ENCODE data around the gene ITIH3. TPM values are rescaled to one million over a fixed set of nuclear protein-coding genes. Genes with fewer than 3 reads are reported as not detected.

The ITIH3 gene
- total RNA-seq, 2 donors from 2014 or later: 0.34 to 0.46 TPM

DNA sequence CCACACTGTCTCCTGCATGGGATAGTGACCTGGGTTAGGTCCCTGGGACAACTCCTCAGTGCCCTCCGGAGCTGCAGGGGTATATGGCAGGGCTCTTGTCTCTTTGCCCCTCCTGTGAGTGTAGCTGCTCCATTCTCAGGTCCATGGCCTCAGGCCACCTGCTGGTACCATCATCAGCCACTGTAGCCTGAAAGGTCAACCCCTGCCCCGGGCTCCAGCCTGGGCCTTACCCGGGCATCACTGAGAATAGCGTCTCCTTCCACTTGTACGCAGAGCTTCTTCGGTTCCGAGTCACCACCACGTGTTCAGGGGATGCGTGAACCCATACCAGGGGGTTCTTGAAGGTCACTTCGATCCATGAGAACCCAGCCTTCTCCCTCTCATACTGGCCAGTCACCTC is 22.1 kb downstream of the ITIH3 start:
- ATAC-seq (no peak), DNase-seq (no peak)
- intact Hi-C loops (cut with DNase I, micrococcal nuclease): no loop called here

GRCh38 chr3:52817221-52817620 is 22.6 kb downstream of the ITIH3 start:
- DNase-seq (no peak), ATAC-seq (no peak)
- intact Hi-C loops (cut with DNase I, micrococcal nuclease): no loop called here

- DNase-seq: no peak
- intact Hi-C loops (cut with DNase I, micrococcal nuclease): no loop called here
- no peak for ATAC-seq
Observed at GRCh38 chr3:52817860-52818259, 23.3 kb downstream of the ITIH3 start.

DNA sequence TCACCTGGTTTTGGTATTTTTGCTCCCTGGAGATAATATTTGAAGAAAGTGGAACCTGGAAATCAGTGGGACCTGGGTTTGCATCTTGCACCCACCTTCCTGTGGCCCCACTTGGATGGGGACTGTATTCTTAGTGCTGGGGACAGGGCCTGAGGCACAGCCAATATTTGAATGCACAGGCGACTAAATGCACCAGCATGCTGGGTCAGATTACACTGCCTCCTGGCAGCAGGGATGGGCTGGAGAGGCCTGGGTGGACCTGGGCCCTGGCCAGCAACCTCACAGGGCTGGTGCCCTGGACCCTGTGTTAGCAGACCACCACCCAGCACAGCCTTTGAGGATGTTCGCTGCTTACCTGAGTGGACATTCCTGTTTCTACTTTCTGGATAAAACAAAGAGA is 25.3 kb downstream of the ITIH3 start:
- intact Hi-C loops (cut with DNase I, micrococcal nuclease): no loop called here
- ATAC-seq: no peak

GRCh38 chr3:52820736-52821135 is 26.1 kb downstream of the ITIH3 start:
- DNase-seq: peak in 1 of 2 donors; percentile 26
- ATAC-seq: peak; percentile 56
- intact Hi-C loops (cut with DNase I, micrococcal nuclease): no loop called here

More for the DNA sequence above, 25.3 kb downstream of the ITIH3 start:
- DNase-seq: no peak

DNA sequence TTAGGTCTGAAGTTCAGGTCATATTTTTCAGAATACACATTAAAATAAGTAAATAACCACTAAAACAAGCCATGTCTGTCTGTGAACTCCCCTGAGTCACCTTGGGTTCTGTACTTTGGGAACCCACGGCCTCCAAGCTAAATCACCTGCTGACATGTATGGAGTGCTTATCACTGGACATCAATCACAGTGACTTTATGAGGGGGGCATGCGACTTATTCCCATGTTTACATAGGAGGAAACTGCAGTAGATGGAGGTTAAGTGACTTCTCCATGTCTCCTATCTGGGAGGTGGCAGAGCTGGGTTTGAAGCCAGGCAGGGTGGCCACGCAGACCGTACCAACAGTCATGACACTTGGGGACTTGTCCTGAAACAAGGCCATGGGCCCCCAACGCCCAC is 27.8 kb downstream of the ITIH3 start:
- DNase-seq (no peak), ATAC-seq (no peak)
- intact Hi-C loops (cut with DNase I, micrococcal nuclease): no loop called here

- no peak for ATAC-seq
- intact Hi-C loops (cut with DNase I, micrococcal nuclease): no loop called here
- no peak for DNase-seq
Observed at GRCh38 chr3:52824037-52824436, 29.4 kb downstream of the ITIH3 start.

GRCh38 chr3:52827441-52827840 is 32.8 kb downstream of the ITIH3 start:
- no peak for ATAC-seq
- intact Hi-C loops (cut with DNase I, micrococcal nuclease): no loop called here

DNA sequence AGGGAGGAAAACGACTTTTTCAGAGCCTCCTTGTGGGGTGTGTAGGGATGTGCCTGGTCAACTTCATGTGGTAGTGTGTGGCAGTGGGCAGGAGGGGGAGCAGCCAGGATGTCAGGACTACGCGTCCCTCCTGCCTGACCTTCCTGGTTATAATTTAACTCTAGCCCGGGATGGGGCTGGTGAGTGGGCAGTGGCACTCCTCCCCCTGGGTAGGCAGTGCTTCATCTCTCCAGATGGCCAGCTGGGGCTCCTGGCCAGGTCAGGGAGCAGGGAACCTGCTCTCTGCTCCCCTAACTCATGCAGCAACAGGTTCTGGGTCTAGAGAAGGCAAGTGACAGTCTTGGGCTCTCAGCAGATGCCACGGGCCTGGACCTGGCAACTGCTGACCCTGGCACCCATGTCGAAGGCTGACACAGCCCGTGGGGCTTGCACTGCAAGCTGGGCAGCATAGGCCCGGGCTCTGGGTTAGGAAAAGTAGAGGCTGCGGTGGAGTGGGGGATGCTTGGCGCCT is 33.3 kb downstream of the ITIH3 start:
- intact Hi-C loops (cut with DNase I, micrococcal nuclease): no loop called here
- peak; percentile 19 for ATAC-seq
- DNase-seq: no peak

More at GRCh38 chr3:52827441-52827840, 32.8 kb downstream of the ITIH3 start:
- DNase-seq: no peak

DNA sequence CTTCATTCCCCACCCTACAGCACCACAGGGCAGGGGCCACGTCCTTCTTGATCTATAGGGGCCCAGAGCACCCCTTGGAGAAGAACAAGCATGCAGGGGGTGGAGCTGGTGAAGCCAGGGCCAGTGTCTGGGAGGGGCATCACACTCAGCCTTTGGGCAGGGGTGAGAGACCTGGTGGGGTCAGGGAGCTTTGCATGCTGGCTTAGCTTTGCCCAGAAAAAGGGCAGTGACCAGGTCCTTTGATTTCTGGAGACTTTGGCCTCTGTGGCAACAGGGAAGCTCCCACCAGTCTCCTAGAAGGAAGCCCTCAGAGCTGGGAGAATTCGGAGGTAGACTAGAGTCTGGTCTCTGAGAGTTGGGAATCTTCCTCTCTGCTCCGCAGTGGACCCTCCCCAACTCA is 34.9 kb downstream of the ITIH3 start:
- ATAC-seq (no peak), DNase-seq (no peak)
- intact Hi-C loops (cut with DNase I, micrococcal nuclease): no loop called here

GRCh38 chr3:52829906-52830463 is 35.4 kb downstream of the ITIH3 start:
- ATAC-seq (peak; percentile 32), DNase-seq (no peak)
- intact Hi-C loops (cut with DNase I, micrococcal nuclease): no loop called here

- DNase-seq (no peak), ATAC-seq (no peak)
- intact Hi-C loops (cut with DNase I, micrococcal nuclease): no loop called here
Observed at GRCh38 chr3:52830535-52831258, 36.1 kb downstream of the ITIH3 start, which contains the start of gene ITIH4. TSS of gene ITIH4 (minus strand) at chr3:52830672. CDS start at chr3:52830642, 30 bp downstream.

DNA sequence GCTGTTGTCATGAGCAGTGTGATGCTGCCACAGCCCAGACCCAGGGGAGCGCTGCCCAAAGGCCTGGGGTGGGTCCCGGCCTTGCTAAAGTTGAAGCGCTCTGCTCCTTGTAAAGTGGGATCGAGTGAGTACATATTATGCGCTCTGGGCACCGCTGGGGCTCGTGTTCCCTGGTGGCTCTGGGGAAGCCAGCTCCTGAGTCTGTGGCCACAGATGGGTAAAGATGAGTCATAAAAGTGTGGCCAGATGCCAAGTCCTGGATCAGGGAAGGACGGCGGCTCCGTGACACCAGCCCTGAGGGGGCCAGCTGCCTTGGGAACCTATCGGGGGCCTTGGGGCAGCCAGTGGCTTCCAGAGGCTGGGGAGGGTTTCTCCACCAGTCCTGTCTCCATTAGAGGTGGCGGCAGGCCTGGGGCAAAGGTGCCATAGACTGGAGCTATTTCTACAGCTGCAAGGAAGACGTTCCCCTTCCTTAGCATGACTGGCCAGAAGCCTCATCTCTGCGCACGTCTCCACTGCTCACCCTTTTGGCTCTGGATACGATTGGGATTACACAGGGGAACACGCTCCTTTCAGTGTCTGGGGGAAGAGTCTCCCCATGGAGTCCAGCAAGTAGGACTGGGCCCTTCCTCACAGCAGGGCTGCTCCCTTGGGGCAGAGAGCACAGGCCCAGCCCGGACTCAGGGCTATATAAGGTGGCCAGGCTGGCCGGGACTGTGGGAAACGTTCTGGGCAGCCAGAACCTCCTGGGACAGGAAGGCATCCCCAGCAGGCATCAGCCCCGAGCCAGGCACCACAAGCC is 37.1 kb downstream of the ITIH3 start:
- DNase-seq: peak; percentile 43 to 54
- intact Hi-C loops (cut with DNase I, micrococcal nuclease): no loop called here
- peak; percentile 75 for ATAC-seq

DNA sequence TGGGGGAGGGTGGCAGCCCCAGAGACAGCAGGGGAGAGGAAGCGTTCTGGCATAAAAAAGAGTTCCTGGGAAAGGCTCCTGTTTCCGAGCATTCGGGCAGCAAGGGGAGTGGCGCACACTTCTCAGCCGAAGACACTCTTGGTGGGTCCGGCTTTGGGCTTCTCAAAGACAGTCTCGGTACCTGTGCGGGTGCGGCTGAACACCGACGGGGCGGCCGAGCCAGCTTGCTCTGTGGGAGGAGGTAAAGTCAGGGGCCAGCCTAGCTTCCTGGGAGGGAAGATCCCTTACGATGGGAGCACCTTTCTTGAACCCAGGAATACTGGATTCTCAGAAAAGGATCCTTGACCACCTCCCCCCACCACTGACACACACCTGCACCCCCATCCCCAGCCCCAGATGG is 38.6 kb downstream of the ITIH3 start:
- DNase-seq: no peak
- intact Hi-C loops (cut with DNase I, micrococcal nuclease): no loop called here
- ATAC-seq: no peak

GRCh38 chr3:52834871-52835501 is 40.4 kb downstream of the ITIH3 start, which contains the start of gene MUSTN1:
TSS of gene MUSTN1 (minus strand) at chr3:52835019. CDS start at chr3:52834948, 71 bp downstream.
- ATAC-seq (no peak), DNase-seq (no peak)
- intact Hi-C loops (cut with DNase I, micrococcal nuclease): no loop called here

DNA sequence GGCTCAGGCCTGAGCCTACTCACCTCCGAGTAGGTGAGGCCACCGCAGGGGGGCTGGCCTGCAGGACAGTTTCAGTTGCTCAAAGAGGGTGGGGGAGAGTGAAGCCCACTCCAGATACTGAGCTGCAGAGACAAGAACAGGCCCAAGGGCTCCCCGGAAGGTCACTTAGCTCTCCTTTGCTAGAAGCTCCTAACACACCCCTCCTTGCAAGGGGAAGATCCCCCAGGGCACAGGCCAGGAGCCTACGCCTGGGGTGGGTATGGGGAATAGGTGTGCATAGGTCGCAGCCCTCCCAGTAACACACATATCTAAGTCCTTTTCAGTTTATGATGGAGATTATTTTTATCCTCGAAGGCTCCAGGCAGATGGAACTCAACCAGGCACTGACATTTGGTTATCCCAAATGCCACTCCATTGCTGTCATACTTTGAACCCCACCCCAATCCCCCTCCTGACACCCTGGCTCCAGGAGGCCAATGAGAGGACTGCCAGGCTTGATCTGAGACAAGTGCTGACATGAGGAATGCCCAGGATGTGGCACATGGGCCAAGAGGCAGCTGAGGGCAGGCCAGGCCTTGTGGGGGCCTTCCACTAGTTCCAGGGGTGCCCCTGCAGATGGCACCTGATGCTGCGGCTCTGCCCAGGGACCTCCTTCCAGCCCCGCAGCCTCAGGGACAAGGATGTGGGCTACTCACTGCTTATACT is 41.3 kb downstream of the ITIH3 start:
- DNase-seq (no peak), ATAC-seq (no peak)
- intact Hi-C loops (cut with DNase I, micrococcal nuclease): no loop called here

- DNase-seq (no peak), ATAC-seq (no peak)
- intact Hi-C loops (cut with DNase I, micrococcal nuclease): no loop called here
Observed at GRCh38 chr3:52836471-52836845, 41.9 kb downstream of the ITIH3 start.

DNA sequence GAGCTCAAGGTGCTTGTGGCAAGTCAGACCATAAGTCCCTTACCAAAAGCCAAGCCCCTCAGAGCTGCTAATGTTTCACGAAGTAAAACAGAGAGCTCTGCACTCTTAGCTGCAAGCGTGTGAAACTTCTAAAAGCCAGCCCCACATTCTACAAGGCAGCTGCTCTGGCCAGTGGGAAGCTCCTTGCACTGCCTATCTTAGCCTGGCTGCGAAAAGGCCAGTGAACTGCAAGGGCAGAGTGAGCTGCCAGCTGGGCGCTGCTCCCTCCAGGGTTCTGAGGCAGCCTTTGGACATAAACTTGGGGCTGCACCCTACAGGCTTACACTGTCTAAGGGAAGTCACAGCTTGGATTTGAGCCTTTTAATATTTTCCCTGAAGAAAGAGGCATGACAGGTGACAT is 42.4 kb downstream of the ITIH3 start:
- intact Hi-C loops (cut with DNase I, micrococcal nuclease): no loop called here
- no peak for ATAC-seq
- no peak for DNase-seq
